ENCODE results near the gene EDN2.
A peak's percentile ranks its signal among the peaks of the same experiment; 100 is the strongest.

EDN2 gene

DNA sequence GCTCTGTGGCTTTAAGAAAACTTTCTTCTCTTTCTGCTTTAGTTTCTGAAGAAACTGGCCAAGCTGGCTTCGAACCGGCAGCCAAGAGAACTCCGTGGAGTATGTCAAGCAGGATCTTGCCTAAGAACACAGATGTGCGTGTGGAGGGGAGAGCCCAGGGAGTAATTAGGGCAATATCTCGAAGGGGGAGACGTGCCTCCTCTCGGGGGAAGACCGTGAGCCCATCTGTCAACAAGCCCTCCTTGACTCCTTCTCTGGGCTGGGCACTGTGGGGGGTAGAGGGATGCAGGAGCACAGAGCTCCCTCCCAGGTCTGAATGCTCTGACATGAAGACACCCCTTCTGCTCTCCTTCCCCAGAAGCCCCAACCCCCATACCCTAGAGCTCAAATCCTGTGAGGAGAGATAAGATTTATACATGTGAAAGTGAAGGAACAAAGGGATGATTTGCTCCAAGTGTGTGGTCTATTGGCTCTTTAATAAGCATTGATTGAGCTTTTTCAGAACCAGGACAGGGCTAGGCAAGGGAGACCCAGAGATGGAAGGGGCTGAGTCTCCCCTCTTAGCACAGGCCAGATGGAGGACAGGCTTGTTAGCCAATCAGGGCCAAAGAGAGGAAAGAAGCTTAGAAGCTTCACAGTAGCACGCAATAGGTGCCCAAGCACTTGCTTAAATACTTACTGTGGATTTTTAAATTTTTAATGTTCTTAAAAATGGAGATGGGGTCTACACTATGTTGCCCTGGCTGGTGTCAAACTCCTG, 37.5 kb downstream of the EDN2 start:
- ChIA-PET CTCF (interaction anchor here (0.8 to 11.7 kb wide), 4 partner anchors 14 to 164 kb away, joined by 3 to 122 read pairs (median 6); no protein-coding TSS in a partner anchor), POLR2A (no interaction called here)
- TF ChIP-seq, protein P1, sequence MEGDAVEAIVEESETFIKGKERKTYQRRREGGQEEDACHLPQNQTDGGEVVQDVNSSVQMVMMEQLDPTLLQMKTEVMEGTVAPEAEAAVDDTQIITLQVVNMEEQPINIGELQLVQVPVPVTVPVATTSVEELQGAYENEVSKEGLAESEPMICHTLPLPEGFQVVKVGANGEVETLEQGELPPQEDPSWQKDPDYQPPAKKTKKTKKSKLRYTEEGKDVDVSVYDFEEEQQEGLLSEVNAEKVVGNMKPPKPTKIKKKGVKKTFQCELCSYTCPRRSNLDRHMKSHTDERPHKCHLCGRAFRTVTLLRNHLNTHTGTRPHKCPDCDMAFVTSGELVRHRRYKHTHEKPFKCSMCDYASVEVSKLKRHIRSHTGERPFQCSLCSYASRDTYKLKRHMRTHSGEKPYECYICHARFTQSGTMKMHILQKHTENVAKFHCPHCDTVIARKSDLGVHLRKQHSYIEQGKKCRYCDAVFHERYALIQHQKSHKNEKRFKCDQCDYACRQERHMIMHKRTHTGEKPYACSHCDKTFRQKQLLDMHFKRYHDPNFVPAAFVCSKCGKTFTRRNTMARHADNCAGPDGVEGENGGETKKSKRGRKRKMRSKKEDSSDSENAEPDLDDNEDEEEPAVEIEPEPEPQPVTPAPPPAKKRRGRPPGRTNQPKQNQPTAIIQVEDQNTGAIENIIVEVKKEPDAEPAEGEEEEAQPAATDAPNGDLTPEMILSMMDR (IDR thresholded peaks at IDR 0.05; ENCODE audit: insufficient read depth, low read length, missing control alignments), result no peak
- no peak overlapping the region for H3K4me3 ChIP-seq (ENCODE audit: low read depth, low read length)
- no peak for DNase-seq (ENCODE audit: low read depth, low spot score)

DNA sequence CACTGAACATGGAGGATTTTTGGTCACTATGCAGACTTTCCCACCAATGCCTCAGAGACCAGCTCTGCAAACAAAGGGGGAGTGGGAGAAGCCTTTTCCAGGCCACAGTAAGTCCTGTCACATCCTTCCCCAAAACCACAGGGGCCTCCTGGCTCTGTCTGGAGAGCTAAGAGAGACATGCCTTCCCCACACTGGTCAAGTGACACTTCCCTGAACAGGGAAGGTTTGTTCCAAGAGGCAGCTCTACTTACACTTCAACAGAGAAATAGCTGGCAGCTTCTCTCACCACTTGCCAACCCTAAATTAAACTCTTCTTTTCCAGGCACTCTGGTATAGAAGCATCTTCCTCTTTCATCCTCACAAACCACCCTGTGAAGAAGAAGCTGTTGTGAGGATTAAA, 39.7 kb downstream of the EDN2 start:
- no peak for DNase-seq (ENCODE audit: low read depth, low spot score)
- no peak overlapping the region for H3K4me3 ChIP-seq (ENCODE audit: low read depth, low read length)
- ChIA-PET CTCF (interaction anchor here (1.9 to 11.7 kb wide), 2 partner anchors 11 to 12 kb away, joined by 9 to 122 read pairs; no protein-coding TSS in a partner anchor), POLR2A (no interaction called here)
- TF ChIP-seq, protein P1 (IDR thresholded peaks at IDR 0.05; ENCODE audit: insufficient read depth, low read length, missing control alignments), result no peak

DNA sequence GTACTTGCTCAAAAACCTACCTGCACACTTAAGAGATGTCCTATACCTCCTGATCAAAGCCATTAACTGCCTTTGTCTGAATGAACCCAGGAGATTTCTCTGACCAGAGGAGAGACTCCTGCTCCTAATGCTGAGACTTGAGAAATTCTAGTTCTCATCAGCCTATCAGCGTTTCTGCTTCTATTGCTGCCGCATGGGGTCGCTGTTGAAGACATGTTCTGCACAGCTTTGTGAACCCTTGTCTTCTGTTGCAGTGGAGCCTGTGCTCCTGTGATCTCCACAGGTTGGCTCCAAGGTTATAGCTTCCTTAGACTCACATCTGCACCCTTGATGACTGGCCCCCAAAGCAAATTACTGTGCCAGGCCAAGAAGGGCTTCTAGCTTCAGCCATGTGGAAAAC, 40.2 kb downstream of the EDN2 start:
- TF ChIP-seq, protein P1 (IDR thresholded peaks at IDR 0.05; ENCODE audit: insufficient read depth, low read length, missing control alignments), result peak; percentile 3
- DNase-seq (ENCODE audit: low read depth, low spot score), result no peak
- CTCF ChIA-PET, result interaction anchor here (1.2 to 11.7 kb wide), 3 partner anchors 10 to 12 kb away, joined by 3 to 122 read pairs (median 9); no protein-coding TSS in a partner anchor
- no peak overlapping the region for H3K4me3 ChIP-seq (ENCODE audit: low read depth, low read length)
- POLR2A ChIA-PET, result no interaction called here

DNA sequence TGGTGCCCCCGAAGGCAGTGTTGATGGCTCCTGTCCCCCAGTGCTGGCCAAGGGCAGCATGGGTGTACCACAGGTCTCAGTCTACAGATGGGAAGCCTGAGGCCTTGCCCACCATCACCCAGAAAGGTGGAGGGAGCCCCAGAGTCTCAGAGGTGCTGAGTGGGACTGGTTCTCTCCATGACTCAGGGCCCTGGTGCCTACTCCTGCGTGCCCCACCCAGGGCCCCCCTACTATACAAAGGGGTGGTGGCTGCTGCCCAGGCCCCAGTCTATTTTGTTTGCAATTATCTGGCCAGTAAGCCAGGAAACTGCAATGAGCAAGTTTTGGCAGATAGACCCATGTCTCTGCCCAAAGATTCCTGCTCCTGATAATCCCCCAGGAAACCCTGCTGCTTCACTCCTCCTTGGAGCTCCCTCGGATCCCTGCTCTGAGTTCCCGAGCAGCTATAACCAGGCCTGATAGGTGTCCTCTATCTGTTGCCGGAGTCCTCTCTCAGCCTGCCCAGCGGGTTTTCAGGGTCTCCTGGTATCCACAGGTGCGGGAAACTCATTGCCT, 41.7 kb downstream of the EDN2 start:
- POLR2A ChIA-PET, result no interaction called here
- TF ChIP-seq, protein P1 (IDR thresholded peaks at IDR 0.05; ENCODE audit: insufficient read depth, low read length, missing control alignments), result no peak
- no peak for DNase-seq (ENCODE audit: low read depth, low spot score)
- no peak overlapping the region for H3K4me3 ChIP-seq (ENCODE audit: low read depth, low read length)
- CTCF ChIA-PET, result interaction anchor here (0.7 to 11.7 kb wide), 3 partner anchors 10 to 73 kb away, joined by 3 to 122 read pairs (median 7); no protein-coding TSS in a partner anchor

DNA sequence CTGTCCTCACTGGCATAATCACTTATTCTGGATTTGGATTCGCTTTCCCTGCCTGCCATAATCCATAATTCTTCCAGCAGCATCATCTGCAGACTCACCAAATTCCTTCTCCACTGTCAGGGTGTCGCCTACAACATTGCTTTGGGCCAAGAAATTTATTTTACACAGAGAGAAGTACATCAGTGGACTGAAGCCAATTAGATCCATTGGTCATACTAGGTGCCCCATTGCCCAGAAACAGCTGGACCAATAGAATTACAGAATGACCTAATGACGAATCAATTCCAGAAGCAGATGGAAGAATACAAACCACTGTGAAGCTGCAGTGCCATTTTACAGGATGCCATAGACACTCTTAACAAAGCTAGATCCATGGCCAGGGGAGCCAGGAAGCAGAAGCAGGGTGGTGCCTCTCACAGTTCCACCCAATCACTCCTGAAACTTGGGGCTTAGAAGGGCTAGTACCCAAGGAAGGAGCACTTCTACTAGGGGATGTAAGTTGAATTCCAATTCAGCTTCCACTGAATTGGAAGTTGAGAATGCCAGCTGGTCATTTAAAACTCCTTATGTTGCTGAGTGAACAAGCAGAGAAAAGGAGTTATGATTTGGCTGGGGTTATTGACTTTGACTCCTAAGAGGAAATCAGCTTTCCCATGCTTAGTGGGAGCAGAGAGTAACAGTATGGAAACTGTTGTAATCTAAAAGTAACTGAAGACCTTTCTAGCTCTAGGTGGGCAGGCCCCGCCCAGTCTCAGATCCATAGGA, 44.0 kb downstream of the EDN2 start:
- DNase-seq (ENCODE audit: low read depth, low spot score), result no peak
- CTCF ChIA-PET, result interaction anchor here (0.6 to 1.2 kb wide), 2 partner anchors 10 to 23 kb away, joined by 3 to 4 read pairs; no protein-coding TSS in a partner anchor
- POLR2A ChIA-PET, result no interaction called here
- TF ChIP-seq, protein P1 (IDR thresholded peaks at IDR 0.05; ENCODE audit: insufficient read depth, low read length, missing control alignments), result no peak
- no peak overlapping the region for H3K4me3 ChIP-seq (ENCODE audit: low read depth, low read length)

DNA sequence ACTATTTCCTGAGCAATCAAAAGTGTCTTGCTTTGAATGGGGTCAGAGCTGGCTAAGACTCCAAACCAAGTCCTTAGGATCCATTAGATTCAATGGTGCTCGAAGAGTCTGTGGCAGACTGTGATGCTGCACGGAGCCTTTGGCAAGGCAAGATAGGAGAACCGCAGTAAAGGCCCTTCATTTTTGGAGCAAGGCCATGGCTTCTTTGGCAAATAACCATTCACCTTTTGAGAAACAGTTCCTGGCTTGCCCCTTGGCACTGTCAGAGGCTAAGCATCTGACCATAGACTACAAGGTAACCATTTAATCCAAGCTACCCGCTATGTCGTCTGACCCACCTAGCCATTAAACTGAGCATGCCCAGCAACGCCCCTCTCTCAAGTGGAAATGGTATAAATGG, 45.2 kb downstream of the EDN2 start:
- no peak for DNase-seq (ENCODE audit: low read depth, low spot score)
- TF ChIP-seq, protein P1 (IDR thresholded peaks at IDR 0.05; ENCODE audit: insufficient read depth, low read length, missing control alignments), result no peak
- ChIA-PET POLR2A (no interaction called here), CTCF (no interaction called here)
- H3K4me3 ChIP-seq (ENCODE audit: low read depth, low read length), result no peak overlapping the region

Data from AG04449 (cell line).